DOHH2 (cell line): ENCODE data around the gene GAGE12G.
"Not testable (repeated sequence)": the region's sequence is repeated elsewhere in the genome, so short reads cannot be mapped to it uniquely, and the experiment has no call there.

Source experiments
- H3F3A ChIP-seq: fragments of 200-600 bp; sonication (generic), shearing (Covaris generic); 2 replicates; pipeline ENCODE4 v1.6.0; 2016; ENCODE audit warnings: antibody characterized with exemption, mild to moderate bottlenecking; ENCODE audit not compliant: control insufficient read depth, insufficient read depth
- H3K27ac ChIP-seq: fragments of 200-600 bp; sonication (generic); 2 replicates; pipeline ENCODE4 v1.5.1; 2014; ENCODE audit warnings: low read depth, mild to moderate bottlenecking, low read length, moderate library complexity
- H3K27me3 ChIP-seq: fragments of 200-600 bp; sonication (generic); 2 replicates; pipeline ENCODE4 v1.6.1; 2014; ENCODE audit warnings: mild to moderate bottlenecking, low read length, mixed read lengths; ENCODE audit not compliant: control insufficient read depth
- H3K36me3 ChIP-seq: fragments of 200-600 bp; sonication (generic); 2 replicates; pipeline ENCODE4 v1.6.1; 2014; ENCODE audit warnings: mild to moderate bottlenecking, low read length, moderate library complexity, mixed read lengths; ENCODE audit not compliant: control insufficient read depth
- H3K4me1 ChIP-seq: fragments of 200-600 bp; sonication (generic); 2 replicates; pipeline ENCODE4 v1.6.1; 2014; ENCODE audit warnings: mild to moderate bottlenecking, low read length, mixed read lengths; ENCODE audit not compliant: control insufficient read depth
- H3K4me2 ChIP-seq: fragments of 200-600 bp; sonication (generic); 2 replicates; pipeline ENCODE4 v1.6.0; 2014; ENCODE audit warnings: mild to moderate bottlenecking, low read length, moderate library complexity
- H3K4me3 ChIP-seq: fragments of 200-600 bp; sonication (generic); 2 replicates; pipeline ENCODE4 v1.5.1; 2014; ENCODE audit warnings: mild to moderate bottlenecking, low read length, mixed read lengths
- H3K79me2 ChIP-seq: fragments of 200-600 bp; sonication (generic); 2 replicates; pipeline ENCODE4 v1.6.1; 2014; ENCODE audit warnings: mild to moderate bottlenecking, low read length, mixed read lengths; ENCODE audit not compliant: control insufficient read depth
- H3K9me2 ChIP-seq: fragments of 200-600 bp; sonication (generic); replicated peaks from 2 replicates; pipeline ENCODE4 v1.6.1; 2014; ENCODE audit warnings: mild to moderate bottlenecking, low read length, mixed read lengths; ENCODE audit not compliant: control insufficient read depth
- H3K9me3 ChIP-seq: fragments of 200-600 bp; sonication (generic); 2 replicates; pipeline ENCODE4 v1.6.1; 2014; ENCODE audit warnings: antibody characterized with exemption, low read length, mixed read lengths; ENCODE audit not compliant: control insufficient read depth, insufficient read depth
- H4K20me1 ChIP-seq: fragments of 200-600 bp; sonication (generic); 2 replicates; pipeline ENCODE4 v1.6.0; 2014; ENCODE audit warnings: low read depth, mild to moderate bottlenecking, antibody characterized with exemption, low read length, moderate library complexity; ENCODE audit not compliant: control insufficient read depth, insufficient read depth

Gene GAGE12G

GRCh38 chrX:49570100-49570499, at the start of gene GAGE12G:
Gene GAGE12G, plus strand, starts transcription at chrX:49570400. Its CDS starts 1,155 bp downstream, at chrX:49571555.
- H3K36me3 ChIP-seq, result not testable (repeated sequence)

GRCh38 chrX:49531877-49532276, 38.3 kb upstream of the GAGE12G start, which contains the start of gene GAGE12C:
Gene GAGE12C, plus strand, starts transcription at chrX:49532177. Its CDS starts 1,155 bp downstream, at chrX:49533332.
- not testable (repeated sequence) for H3K27ac ChIP-seq, H3K4me1 ChIP-seq, H3F3A ChIP-seq, H3K9me3 ChIP-seq, H3K36me3 ChIP-seq, H3K4me3 ChIP-seq, H3K4me2 ChIP-seq, H4K20me1 ChIP-seq, H3K79me2 ChIP-seq, H3K27me3 ChIP-seq, H3K9me2 ChIP-seq

More at GRCh38 chrX:49570100-49570499, at the start of gene GAGE12G:
- H4K20me1 ChIP-seq, H3K27me3 ChIP-seq, H3K79me2 ChIP-seq, H3K9me3 ChIP-seq, H3K4me2 ChIP-seq, H3F3A ChIP-seq, H3K4me1 ChIP-seq, H3K4me3 ChIP-seq, H3K27ac ChIP-seq, H3K9me2 ChIP-seq: not testable (repeated sequence)

- H3K4me1 ChIP-seq, H3K27me3 ChIP-seq, H3K9me3 ChIP-seq, H3K4me3 ChIP-seq, H3K79me2 ChIP-seq, H4K20me1 ChIP-seq, H3K27ac ChIP-seq, H3K36me3 ChIP-seq, H3F3A ChIP-seq, H3K4me2 ChIP-seq, H3K9me2 ChIP-seq: not testable (repeated sequence)
Measured at GRCh38 chrX:49541433-49541832, 28.8 kb upstream of the GAGE12G start, which contains the start of gene GAGE12D. Gene GAGE12D, plus strand, starts transcription at chrX:49541733. Its CDS starts 1,155 bp downstream, at chrX:49542888.

- not testable (repeated sequence) for H3K4me3 ChIP-seq, H3K4me1 ChIP-seq
Measured at GRCh38 chrX:49550989-49551388, 19.2 kb upstream of the GAGE12G start, which contains the start of gene GAGE12E. Gene GAGE12E, plus strand, starts transcription at chrX:49551289. Its CDS starts 1,155 bp downstream, at chrX:49552444.

GRCh38 chrX:49560542-49560941, 9.7 kb upstream of the GAGE12G start, which contains the start of gene GAGE12F:
Gene GAGE12F, plus strand, starts transcription at chrX:49560842. Its CDS starts 1,155 bp downstream, at chrX:49561997.
- not testable (repeated sequence) for H3K27ac ChIP-seq, H3K4me2 ChIP-seq, H3F3A ChIP-seq, H3K4me3 ChIP-seq, H3K4me1 ChIP-seq, H3K27me3 ChIP-seq, H4K20me1 ChIP-seq, H3K9me3 ChIP-seq, H3K9me2 ChIP-seq, H3K79me2 ChIP-seq, H3K36me3 ChIP-seq

More at GRCh38 chrX:49550989-49551388, 19.2 kb upstream of the GAGE12G start, which contains the start of gene GAGE12E:
- not testable (repeated sequence) for H3K36me3 ChIP-seq, H3K79me2 ChIP-seq, H3K27me3 ChIP-seq, H3K9me3 ChIP-seq, H4K20me1 ChIP-seq, H3F3A ChIP-seq, H3K27ac ChIP-seq, H3K4me2 ChIP-seq, H3K9me2 ChIP-seq

GRCh38 chrX:49568728-49569127, 1.5 kb upstream of the GAGE12G start:
- H3K4me3 ChIP-seq, H3K27me3 ChIP-seq, H3K9me3 ChIP-seq, H3K4me2 ChIP-seq, H3K4me1 ChIP-seq, H4K20me1 ChIP-seq, H3K9me2 ChIP-seq, H3K36me3 ChIP-seq, H3F3A ChIP-seq, H3K79me2 ChIP-seq, H3K27ac ChIP-seq: not testable (repeated sequence)

- not testable (repeated sequence) for H3K36me3 ChIP-seq, H3F3A ChIP-seq, H3K27me3 ChIP-seq
Measured at GRCh38 chrX:49569152-49569551, 1.0 kb upstream of the GAGE12G start.

GRCh38 chrX:49579649-49580048, 9.4 kb downstream of the GAGE12G start, which contains the start of gene GAGE12H:
Gene GAGE12H, plus strand, starts transcription at chrX:49579949. Its CDS starts 1,155 bp downstream, at chrX:49581104.
- H3K4me1 ChIP-seq, H4K20me1 ChIP-seq, H3K79me2 ChIP-seq, H3K27me3 ChIP-seq, H3K9me2 ChIP-seq, H3F3A ChIP-seq, H3K9me3 ChIP-seq, H3K4me3 ChIP-seq, H3K4me2 ChIP-seq, H3K36me3 ChIP-seq, H3K27ac ChIP-seq: not testable (repeated sequence)

More at GRCh38 chrX:49569152-49569551, 1.0 kb upstream of the GAGE12G start:
- H3K4me3 ChIP-seq, H4K20me1 ChIP-seq, H3K9me3 ChIP-seq, H3K4me1 ChIP-seq, H3K79me2 ChIP-seq, H3K27ac ChIP-seq, H3K4me2 ChIP-seq, H3K9me2 ChIP-seq: not testable (repeated sequence)
